Endothelial cell (in vitro differentiated cells): ENCODE results near the gene SMAD6. TPM values are rescaled to one million over a fixed set of nuclear protein-coding genes. Genes with fewer than 3 reads are reported as not detected.

Experiments
- DNase-seq: peaks from one replicate; pipeline ENCODE4 v3.0.0; 2021; ENCODE audit warnings: low spot score
- H3K27ac Mint-ChIP-seq: one replicate; pipeline ENCODE4 v1.8.0; 2021; ENCODE audit warnings: mixed read lengths, inconsistent platforms; ENCODE audit not compliant: unreplicated experiment
- H3K27me3 Mint-ChIP-seq: one replicate; pipeline ENCODE4 v1.8.0; 2021; ENCODE audit warnings: mild to moderate bottlenecking, moderate library complexity, mixed read lengths, inconsistent platforms; ENCODE audit not compliant: unreplicated experiment
- H3K36me3 Mint-ChIP-seq: one replicate; pipeline ENCODE4 v1.8.0; 2021; ENCODE audit warnings: mild to moderate bottlenecking, low read depth, mixed read lengths, inconsistent platforms; ENCODE audit not compliant: unreplicated experiment
- H3K4me1 Mint-ChIP-seq: one replicate; pipeline ENCODE4 v1.8.0; 2021; ENCODE audit warnings: mild to moderate bottlenecking, mixed read lengths, inconsistent platforms; ENCODE audit not compliant: unreplicated experiment
- H3K4me3 Mint-ChIP-seq: one replicate; pipeline ENCODE4 v1.8.0; 2021; ENCODE audit warnings: mild to moderate bottlenecking, mixed read lengths, inconsistent platforms; ENCODE audit not compliant: unreplicated experiment
- H3K9me3 Mint-ChIP-seq: one replicate; pipeline ENCODE4 v1.8.0; 2021; ENCODE audit warnings: mixed read lengths, inconsistent platforms; ENCODE audit not compliant: unreplicated experiment
- CTCF ChIP-seq: fragments of 200-600 bp; sonication (generic); IDR thresholded peaks from one replicate; pipeline ENCODE4 v1.5.0; 2021; ENCODE audit warnings: antibody characterized with exemption; ENCODE audit not compliant: unreplicated experiment
- total RNA-seq: library from RNA; stranded (reverse); fragmentation: NEBNext Ultra II Directional; extraction: Animal tissue kit (Norgen Biotek cat#: 25700); gene quantifications from one replicate; pipeline ENCODE4 v1.2.1, GENCODE V29; 2021; ENCODE audit not compliant: unreplicated experiment

The SMAD6 gene
- total RNA-seq, 1 donor from 2014 or later, result 21.3 TPM

GRCh38 chr15:66767240-66767659 is 65.2 kb downstream of the SMAD6 start:
- peaks cover 60% of the 10 kb centered on the region for H3K4me1 Mint-ChIP-seq
- H3K36me3 Mint-ChIP-seq, result no peaks in the 10 kb centered on the region
- no peak overlapping the region for H3K4me3 Mint-ChIP-seq
- H3K9me3 Mint-ChIP-seq, result no peaks in the 10 kb centered on the region
- TF ChIP-seq CTCF, result no peak
- DNase-seq, result no peak
- H3K27ac Mint-ChIP-seq, result no peak overlapping the region
- peaks cover 6% of the 10 kb centered on the region for H3K27me3 Mint-ChIP-seq

GRCh38 chr15:66768987-66769386 is 67.0 kb downstream of the SMAD6 start:
- no peak for DNase-seq
- Mint-ChIP-seq H3K27me3 (peaks cover 6% of the 10 kb centered on the region), H3K4me3 (no peak overlapping the region), H3K9me3 (no peaks in the 10 kb centered on the region), H3K27ac (no peak overlapping the region), H3K4me1 (peaks cover 64% of the 10 kb centered on the region), H3K36me3 (no peaks in the 10 kb centered on the region)
- no peak for TF ChIP-seq CTCF

GRCh38 chr15:66770518-66771350 is 68.7 kb downstream of the SMAD6 start:
- H3K4me1 Mint-ChIP-seq, result peaks cover 52% of the 10 kb centered on the region
- no peak overlapping the region for H3K27ac Mint-ChIP-seq

GRCh38 chr15:66771351-66771650 is 69.3 kb downstream of the SMAD6 start:
- H3K27me3 Mint-ChIP-seq, result peaks cover 7% of the 10 kb centered on the region
- peaks cover 47% of the 10 kb centered on the region for H3K4me1 Mint-ChIP-seq
- no peak for TF ChIP-seq CTCF
- H3K4me3 Mint-ChIP-seq, result no peak overlapping the region
- no peak for DNase-seq
- peaks cover 4% of the 10 kb centered on the region for H3K36me3 Mint-ChIP-seq
- H3K27ac Mint-ChIP-seq, result no peak overlapping the region
- H3K9me3 Mint-ChIP-seq, result no peaks in the 10 kb centered on the region

More at GRCh38 chr15:66770518-66771350, 68.7 kb downstream of the SMAD6 start:
- H3K9me3 Mint-ChIP-seq, result no peaks in the 10 kb centered on the region
- peaks cover 4% of the 10 kb centered on the region for H3K36me3 Mint-ChIP-seq
- no peak for DNase-seq
- no peak overlapping the region for H3K4me3 Mint-ChIP-seq
- no peak for TF ChIP-seq CTCF
- peaks cover 9% of the 10 kb centered on the region for H3K27me3 Mint-ChIP-seq

- Mint-ChIP-seq H3K27ac (no peak overlapping the region), H3K9me3 (no peaks in the 10 kb centered on the region), H3K4me3 (no peak overlapping the region), H3K36me3 (peaks cover 4% of the 10 kb centered on the region), H3K4me1 (peaks cover 40% of the 10 kb centered on the region), H3K27me3 (peaks cover 7% of the 10 kb centered on the region)
- DNase-seq, result no peak
- no peak for TF ChIP-seq CTCF
These were observed 70.6 kb downstream of the SMAD6 start for GRCh38 chr15:66772604-66773128.
